PC-3 (cell line): Measurements from ENCODE around the gene STXBP4. TPM values are rescaled to one million over a fixed set of nuclear protein-coding genes. Genes with fewer than 3 reads are reported as not detected.

Source experiments
- ATAC-seq: fragments of 200-7000 bp; cut with Tn5 transposase; 2 replicates; pipeline ENCODE4 v1.9.1; 2020; ENCODE audit warnings: mild to moderate bottlenecking, moderate library complexity
- BruUV-seq: library from RNA; stranded (reverse); fragments of 400-500 nt; replicated peaks from 2 replicates; lab custom pipeline; 2021; lab: Mats Ljungman, UMichigan
- CTCF ChIA-PET: fragments of 300-600 bp; sonication (Branson Sonifier 250); formaldehyde crosslinking; loops from one replicate; lab custom pipeline; 2022; ENCODE audit warnings: antibody characterized with exemption; lab: Charles Lee
- POLR2A ChIA-PET: fragments of 300-600 bp; sonication (Branson Sonifier 250); formaldehyde crosslinking; loops from one replicate; lab custom pipeline; 2022; ENCODE audit warnings: antibody characterized with exemption; ENCODE audit not compliant: unreplicated experiment; lab: Charles Lee
- DNase-seq: peaks from one replicate; pipeline ENCODE4 v3.0.0-alpha.2; 2015
- H2AFZ ChIP-seq: fragments of 300-600 bp; sonication (generic); 2 replicates; pipeline ENCODE4 v1.6.0; 2016; ENCODE audit warnings: antibody characterized with exemption, low read length
- H3F3A ChIP-seq: fragments of 300-600 bp; sonication (generic); one replicate; pipeline ENCODE4 v1.6.0; 2017; ENCODE audit warnings: antibody characterized with exemption, low read length, control low read depth, mild to moderate bottlenecking; ENCODE audit not compliant: unreplicated experiment
- H3K27ac ChIP-seq: fragments of 300-600 bp; sonication (generic); 2 replicates; pipeline ENCODE4 v1.5.1; 2016; ENCODE audit warnings: mild to moderate bottlenecking, low read length
- H3K27me3 ChIP-seq: fragments of 300-600 bp; sonication (generic); 2 replicates; pipeline ENCODE4 v1.6.1; 2016; ENCODE audit warnings: low read length, mixed read lengths
- H3K36me3 ChIP-seq: fragments of 300-600 bp; sonication (generic); 2 replicates; pipeline ENCODE4 v1.6.1; 2016; ENCODE audit warnings: low read depth, mixed run types, low read length, mixed read lengths
- H3K4me1 ChIP-seq: fragments of 300-600 bp; sonication (generic); 2 replicates; pipeline ENCODE4 v1.5.1; 2016; ENCODE audit warnings: low read length; ENCODE audit not compliant: insufficient read depth
- H3K4me2 ChIP-seq: fragments of 300-600 bp; sonication (generic); 2 replicates; pipeline ENCODE4 v1.6.0; 2016; ENCODE audit warnings: low read length
- H3K4me3 ChIP-seq: fragments of 300-600 bp; sonication (generic); 2 replicates; pipeline ENCODE4 v1.5.1; 2016; ENCODE audit warnings: mild to moderate bottlenecking, low read length, mixed read lengths
- H3K79me2 ChIP-seq: fragments of 300-600 bp; sonication (generic); 2 replicates; pipeline ENCODE4 v1.6.1; 2017; ENCODE audit warnings: low read length, mixed read lengths
- H3K9ac ChIP-seq: fragments of 300-600 bp; sonication (generic); 2 replicates; pipeline ENCODE4 v1.6.0; 2016; ENCODE audit warnings: mild to moderate bottlenecking, low read length
- H3K9me2 ChIP-seq: fragments of 300-600 bp; sonication (generic); replicated peaks from 2 replicates; pipeline ENCODE4 v1.6.1; 2016; ENCODE audit warnings: mixed run types, low read length, mixed read lengths
- H3K9me3 ChIP-seq: fragments of 300-600 bp; sonication (generic); 2 replicates; pipeline ENCODE4 v1.6.1; 2016; ENCODE audit warnings: low read length, mixed read lengths
- H4K20me1 ChIP-seq: fragments of 300-600 bp; sonication (generic); 2 replicates; pipeline ENCODE4 v1.6.1; 2016; ENCODE audit warnings: low read length, mixed read lengths
- CTCF ChIP-seq: fragments of 300-600 bp; sonication (generic); conservative IDR thresholded peaks from 2 replicates; pipeline ENCODE4 v1.5.1; 2017; ENCODE audit warnings: antibody characterized with exemption, low read depth, mild to moderate bottlenecking, low read length
- EZH2 ChIP-seq: fragments of 300-600 bp; sonication (generic); IDR thresholded peaks from one replicate; pipeline ENCODE4 v1.6.1; 2017; ENCODE audit warnings: antibody characterized with exemption, mild to moderate bottlenecking, low read length; ENCODE audit not compliant: unreplicated experiment
- EZH2phosphoT487 ChIP-seq: fragments of 300-600 bp; sonication (generic); IDR thresholded peaks from 2 replicates; pipeline ENCODE4 v1.6.1; 2018; ENCODE audit warnings: mild to moderate bottlenecking, antibody characterized with exemption, low read length, borderline replicate concordance
- intact Hi-C: fragments of 100-400 bp; cut with micrococcal nuclease; formaldehyde crosslinking; loops from 2 replicates; pipeline ENCODE4 v1.9.0; 2023
- total RNA-seq: library from RNA; depleted of rRNA; stranded (reverse); fragments of >200 nt; gene quantifications from 2 replicates; pipeline ENCODE4 v1.2.3, GENCODE V29; 2014

The STXBP4 gene
- total RNA-seq, 1 experiment from 2014 or later: 6.2 TPM

- no peak for TF ChIP-seq CTCF
- no peak for TF ChIP-seq EZH2phosphoT487
- TF ChIP-seq EZH2: no peak
- H2AFZ ChIP-seq: no peak overlapping the region
- no peaks in the 10 kb centered on the region for H3K9me3 ChIP-seq
- H4K20me1 ChIP-seq: no peaks in the 10 kb centered on the region
- no peak overlapping the region for H3K27ac ChIP-seq
- intact Hi-C loops: no loop called here
- ChIA-PET CTCF (no interaction called here), POLR2A (no interaction called here)
- no peak for DNase-seq
- no peak for ATAC-seq
- no peak overlapping the region for H3K4me3 ChIP-seq
- no peaks in the 10 kb centered on the region for H3K79me2 ChIP-seq
- no peaks in the 10 kb centered on the region for H3F3A ChIP-seq
- H3K9me2 ChIP-seq: no peaks in the 10 kb centered on the region
- peaks cover 23% of the 10 kb centered on the region for H3K4me1 ChIP-seq
- no TSS peak for BruUV-seq
- no peak overlapping the region for H3K4me2 ChIP-seq
- peaks cover 45% of the 10 kb centered on the region for H3K36me3 ChIP-seq
- H3K27me3 ChIP-seq: no peaks in the 10 kb centered on the region
- no peak overlapping the region for H3K9ac ChIP-seq
Observed at GRCh38 chr17:54951286-54951685, 17.3 kb upstream of the STXBP4 start.

DNA sequence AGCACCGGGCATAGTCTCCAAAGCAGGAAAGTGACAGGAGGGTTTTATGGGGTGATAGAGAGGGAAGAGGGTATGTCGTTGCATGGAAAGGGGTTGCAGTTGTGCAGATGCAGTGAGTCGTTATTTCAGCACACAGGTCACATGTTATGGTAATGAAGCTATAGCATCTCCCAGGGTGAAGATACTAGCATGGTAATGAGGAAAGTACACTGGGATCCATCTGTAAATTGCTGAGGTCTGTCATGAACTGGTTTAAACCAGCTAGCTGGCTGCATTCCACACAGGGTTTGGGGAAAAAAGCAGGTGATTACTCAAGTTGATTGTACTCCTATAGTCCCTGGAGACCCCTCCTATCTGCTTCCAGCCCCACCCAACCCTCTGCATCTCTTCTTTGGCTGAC, 11.8 kb upstream of the STXBP4 start:
- Histone ChIP-seq H3K4me3 (no peak overlapping the region), H3K9ac (no peak overlapping the region), H3K27me3 (no peaks in the 10 kb centered on the region), H4K20me1 (no peaks in the 10 kb centered on the region), H3K9me3 (no peaks in the 10 kb centered on the region), H3K27ac (no peak overlapping the region), H3K79me2 (no peaks in the 10 kb centered on the region), H3F3A (no peaks in the 10 kb centered on the region), H3K9me2 (no peaks in the 10 kb centered on the region), H3K4me1 (no peaks in the 10 kb centered on the region), H3K36me3 (peaks cover 51% of the 10 kb centered on the region), H3K4me2 (no peak overlapping the region), H2AFZ (no peak overlapping the region)
- DNase-seq: no peak
- ATAC-seq: no peak
- TF ChIP-seq EZH2phosphoT487 (no peak), EZH2 (no peak), CTCF (no peak)
- ChIA-PET POLR2A (no interaction called here), CTCF (no interaction called here)
- intact Hi-C loops: no loop called here
- BruUV-seq: no TSS peak

GRCh38 chr17:54967621-54968261, 824 bp upstream of the STXBP4 start:
- H3K4me1 ChIP-seq: peaks cover 24% of the 10 kb centered on the region
- TF ChIP-seq EZH2 (no peak), EZH2phosphoT487 (no peak), CTCF (no peak; the same call in 1 of the 2 replicates)
- H3K79me2 ChIP-seq: peaks cover 75% of the 10 kb centered on the region
- intact Hi-C loops: loop anchor here (1.0 to 2.0 kb wide), 2 partner anchors 33 to 66 kb away; no protein-coding TSS in a partner anchor
- H3K9me3 ChIP-seq: no peaks in the 10 kb centered on the region
- no TSS peak for BruUV-seq
- ATAC-seq: peak; percentile 17; the same call in 1 of the 2 replicates
- H3K9me2 ChIP-seq: no peaks in the 10 kb centered on the region
- ChIA-PET CTCF (no interaction called here), POLR2A (no interaction called here)
- H3K4me3 ChIP-seq: peak overlapping the region; percentile 92
- H3K36me3 ChIP-seq: peaks cover 25% of the 10 kb centered on the region
- DNase-seq: peak; percentile 56
- peak overlapping the region; percentile 91 for H3K9ac ChIP-seq
- peak overlapping the region; percentile 86 for H3K4me2 ChIP-seq
- H3K27ac ChIP-seq: peak overlapping the region; percentile 42
- H3F3A ChIP-seq: no peaks in the 10 kb centered on the region
- no peaks in the 10 kb centered on the region for H4K20me1 ChIP-seq
- no peaks in the 10 kb centered on the region for H3K27me3 ChIP-seq
- peak overlapping the region; percentile 96 for H2AFZ ChIP-seq
